Keratinocyte (primary cell): ENCODE measurements around the gene SETBP1. TPM values are rescaled to one million over a fixed set of nuclear protein-coding genes. Genes with fewer than 3 reads are reported as not detected.

Source experiments
- DNase-seq: peaks from one replicate; pipeline ENCODE4 v3.0.0-alpha.2; 2011; ENCODE audit warnings: low read depth, missing footprints, low spot score
- FAIRE-seq: peaks from 2 replicates; lab custom pipeline; 2011; peaks lifted over from hg19 to GRCh38; lab: Jason Lieb, UNC
- H2AFZ ChIP-seq: 2 replicates; pipeline ENCODE4 v1.6.0; 2012; ENCODE audit warnings: low read length, control low read depth, inconsistent platforms; ENCODE audit not compliant: control insufficient read depth
- H3K27ac ChIP-seq: 2 replicates; pipeline ENCODE4 v1.5.1; 2011; ENCODE audit warnings: low read length; ENCODE audit not compliant: control insufficient read depth, insufficient read depth
- H3K27me3 ChIP-seq: 3 replicates; pipeline ENCODE4 v1.6.0; 2011; ENCODE audit warnings: low read length; ENCODE audit not compliant: control insufficient read depth, insufficient read depth; ENCODE audit errors: extremely low read depth
- H3K36me3 ChIP-seq, 2 experiments: 2 replicates in 1 of 2; 3 replicates in 1 of 2; pipeline ENCODE4 v1.5.1; 2011; ENCODE audit warnings: low read length in 2 of 2, mild to moderate bottlenecking in 1 of 2; ENCODE audit not compliant: control insufficient read depth in 2 of 2, insufficient read depth in 2 of 2; ENCODE audit errors: extremely low read depth in 1 of 2
- H3K4me1 ChIP-seq: 3 replicates; pipeline ENCODE4 v1.5.1; 2011; ENCODE audit warnings: low read length; ENCODE audit not compliant: control insufficient read depth, insufficient read depth; ENCODE audit errors: extremely low read depth
- H3K4me2 ChIP-seq: 3 replicates; pipeline ENCODE4 v1.6.0; 2011; ENCODE audit warnings: low read depth, low read length; ENCODE audit not compliant: control insufficient read depth, insufficient read depth; ENCODE audit errors: extremely low read depth
- H3K4me3 ChIP-seq, 3 experiments: fragments of 200-600 bp in 1 of 3; sonication (generic) in 1 of 3; 2 replicates in 2 of 3; 3 replicates in 1 of 3; pipeline ENCODE4 v1.5.1; 2011 to 2016; ENCODE audit warnings: low read length in 3 of 3, mild to moderate bottlenecking in 3 of 3, control low read depth in 2 of 3, inconsistent platforms in 1 of 3, low read depth in 1 of 3, mixed read lengths in 1 of 3, mixed run types in 1 of 3, moderate library complexity in 1 of 3; ENCODE audit not compliant: control insufficient read depth in 2 of 3, insufficient read depth in 2 of 3; ENCODE audit errors: extremely low read depth in 1 of 3
- H3K79me2 ChIP-seq: 2 replicates; pipeline ENCODE4 v1.6.0; 2012; ENCODE audit warnings: low read length; ENCODE audit not compliant: control insufficient read depth, insufficient read depth
- H3K9ac ChIP-seq: 3 replicates; pipeline ENCODE4 v1.6.0; 2011; ENCODE audit warnings: low read length; ENCODE audit not compliant: control insufficient read depth, insufficient read depth; ENCODE audit errors: extremely low read depth
- H3K9me1 ChIP-seq: 3 replicates; pipeline ENCODE4 v1.6.0; 2011; ENCODE audit warnings: low read length; ENCODE audit not compliant: control insufficient read depth, insufficient read depth; ENCODE audit errors: extremely low read depth
- H3K9me3 ChIP-seq: 2 replicates; pipeline ENCODE4 v1.5.1; 2012; ENCODE audit warnings: low read depth, low read length; ENCODE audit not compliant: control insufficient read depth
- H4K20me1 ChIP-seq: 3 replicates; pipeline ENCODE4 v1.6.0; 2011; ENCODE audit warnings: low read length; ENCODE audit not compliant: control insufficient read depth, insufficient read depth; ENCODE audit errors: extremely low read depth
- CTCF ChIP-seq, 3 experiments: IDR thresholded peaks in 1 of 3; conservative IDR thresholded peaks in 1 of 3; optimal IDR thresholded peaks in 1 of 3; 2 replicates in 2 of 3; 3 replicates in 1 of 3; pipeline versions ENCODE3 to v1.5.1; 2011; ENCODE audit warnings: low read length in 3 of 3, mild to moderate bottlenecking in 3 of 3, moderate library complexity in 2 of 3, control low read depth in 1 of 3, inconsistent platforms in 1 of 3; ENCODE audit not compliant: insufficient read depth in 2 of 3; ENCODE audit errors: extremely low read depth in 1 of 3
- EZH2 ChIP-seq: IDR thresholded peaks from one replicate; pipeline ENCODE4 v1.6.1; 2012; ENCODE audit warnings: inconsistent platforms, mild to moderate bottlenecking, low read length, moderate library complexity
- dilution Hi-C: fragments of 300-500 bp; cut with MboI; formaldehyde crosslinking; loops from one replicate; pipeline ENCODE4 v1.7.0; 2020; ENCODE audit warnings: low sequenced_read_pairs; ENCODE audit not compliant: extremely low pct_ligation_motif_present
- polyA plus RNA-seq, 5 experiments: library from polyadenylated mRNA; depleted of rRNA in 3 of 5; stranded (reverse) in 3 of 5; stranded (forward) in 1 of 5; unstranded in 1 of 5; fragments of >200 nt; gene quantifications; 1 replicate in 1 of 5; 2 replicates in 3 of 5; 3 replicates in 1 of 5; pipeline versions ENCODE4 v1.2.1 to v1.2.3, GENCODE V29; 2011 to 2012; ENCODE audit warnings: missing spikeins in 2 of 5, low read depth in 1 of 5, low replicate concordance in 1 of 5

SETBP1 gene
- polyA plus RNA-seq, 1 donor (not counting 4 experiments of a cell fraction or from before 2014, with no cell fraction given), result 3.3 TPM

GRCh38 chr18:44987371-44987770, 306.7 kb downstream of the SETBP1 start:
- no peaks in the 10 kb centered on the region for H3K79me2 ChIP-seq
- dilution Hi-C loops, result no loop called here
- no peaks in the 10 kb centered on the region for H3K9me1 ChIP-seq
- FAIRE-seq, result peak; percentile 26
- no peak overlapping the region for H3K9ac ChIP-seq
- H3K4me2 ChIP-seq, result no peak overlapping the region
- no peaks in the 10 kb centered on the region for H4K20me1 ChIP-seq
- no peak overlapping the region for H3K4me3 ChIP-seq
- H3K9me3 ChIP-seq, result no peaks in the 10 kb centered on the region
- H3K27me3 ChIP-seq, result no peaks in the 10 kb centered on the region
- TF ChIP-seq CTCF (optimal IDR thresholded peaks at IDR 0.05 in 1 of 3, IDR thresholded peaks at IDR 0.05 in 1 of 3, conservative IDR thresholded peaks at IDR 0.05 in 1 of 3; ENCODE audit: extremely low read depth in 1 of 3, insufficient read depth in 2 of 3, low read length in 3 of 3) (no peak), EZH2 (no peak)
- H2AFZ ChIP-seq, result no peak overlapping the region
- no peaks in the 10 kb centered on the region for H3K36me3 ChIP-seq
- H3K27ac ChIP-seq, result no peak overlapping the region
- H3K4me1 ChIP-seq, result peaks cover 8% of the 10 kb centered on the region
- no peak for DNase-seq

GRCh38 chr18:44988821-44989587, 308.3 kb downstream of the SETBP1 start:
- Histone ChIP-seq H3K36me3 (no peaks in the 10 kb centered on the region), H4K20me1 (no peaks in the 10 kb centered on the region), H3K9me1 (no peaks in the 10 kb centered on the region), H3K4me1 (peaks cover 8% of the 10 kb centered on the region), H3K4me2 (peak overlapping the region; percentile 22), H2AFZ (no peak overlapping the region), H3K27ac (no peak overlapping the region), H3K9ac (no peak overlapping the region), H3K9me3 (no peaks in the 10 kb centered on the region), H3K79me2 (no peaks in the 10 kb centered on the region), H3K4me3 (no peak overlapping the region), H3K27me3 (no peaks in the 10 kb centered on the region)
- FAIRE-seq, result no peak
- dilution Hi-C loops, result no loop called here
- no peak for TF ChIP-seq EZH2
- TF ChIP-seq CTCF (optimal IDR thresholded peaks at IDR 0.05 in 1 of 3, IDR thresholded peaks at IDR 0.05 in 1 of 3, conservative IDR thresholded peaks at IDR 0.05 in 1 of 3; ENCODE audit: extremely low read depth in 1 of 3, insufficient read depth in 2 of 3, low read length in 3 of 3), result no peak
- no peak for DNase-seq
